ENCODE results near the gene ZRANB3. TPM values are rescaled to one million over a fixed set of nuclear protein-coding genes. Genes with fewer than 3 reads are reported as not detected.

The ZRANB3 gene
- total and polyA plus RNA-seq, 2 experiments from 2014 or later = 10.5 to 16.8 TPM

- Mint-ChIP-seq H3K9me3 (peaks cover 16% of the 10 kb centered on the region), H3K36me3 (ENCODE audit: low read depth) (peaks cover 61% of the 10 kb centered on the region), H3K27me3 (ENCODE audit: insufficient read depth, low read depth, poor library complexity) (peaks cover 7% of the 10 kb centered on the region), H3K4me1 (no peaks in the 10 kb centered on the region), H3K4me3 (no peak overlapping the region), H3K27ac (no peak overlapping the region)
- TF ChIP-seq ZNF331 (CRISPR knock-in tag; IDR thresholded peaks at IDR 0.05; ENCODE audit: low read depth) (no peak), STAT1 (IDR thresholded peaks at IDR 0.05; ENCODE audit: unreplicated experiment) (no peak), NANOG (IDR thresholded peaks at IDR 0.05; ENCODE audit: borderline replicate concordance) (no peak), CTCF (conservative IDR thresholded peaks at IDR 0.05; ENCODE audit: low read depth in 2 of 2) (no peak), EZH2 (IDR thresholded peaks at IDR 0.05; ENCODE audit: low read depth, unreplicated experiment) (no peak), REST (IDR thresholded peaks at IDR 0.05; ENCODE audit: unreplicated experiment) (no peak), ZNF462 (CRISPR knock-in tag; IDR thresholded peaks at IDR 0.05) (no peak), EZH2phosphoT487 (IDR thresholded peaks at IDR 0.05; ENCODE audit: unreplicated experiment) (no peak), ETS1 (IDR thresholded peaks at IDR 0.05) (no peak), ZNF114 (CRISPR knock-in tag; IDR thresholded peaks at IDR 0.05) (no peak), POLR2AphosphoS5 (IDR thresholded peaks at IDR 0.05; ENCODE audit: low read depth) (no peak), JUNB (IDR thresholded peaks at IDR 0.05; ENCODE audit: unreplicated experiment) (no peak), CREB1 (CRISPR knock-in tag; IDR thresholded peaks at IDR 0.05; ENCODE audit: low read depth) (no peak)
- Histone ChIP-seq H3K4me2 (no peak overlapping the region), H4K20me1 (replicated peaks; ENCODE audit: insufficient read depth) (no peaks in the 10 kb centered on the region), H3K9me2 (ENCODE audit: insufficient read depth) (no peaks in the 10 kb centered on the region), H3K4me3 (no peak overlapping the region), H3K4me1 (ENCODE audit: insufficient read depth) (no peaks in the 10 kb centered on the region), H3K79me2 (replicated peaks; ENCODE audit: insufficient read depth) (no peaks in the 10 kb centered on the region), H2AFZ (no peak overlapping the region), H3K36me3 (ENCODE audit: insufficient read depth) (peaks cover 4% of the 10 kb centered on the region), H3F3A (replicated peaks; ENCODE audit: low read depth) (no peaks in the 10 kb centered on the region), H3K27me3 (ENCODE audit: insufficient read depth) (no peaks in the 10 kb centered on the region), H3K27ac (ENCODE audit: low read depth) (no peak overlapping the region)
- DNase-seq (ENCODE audit: low spot score) (no peak), ATAC-seq (peak; percentile 28; the same call in 1 of the 3 replicates)
These were observed 356.8 kb downstream of the ZRANB3 start for GRCh38 chr2:135174049-135174809.

Data from GM23338 (cell line).